Gastrocnemius medialis (tissue), 4 donors: Measurements from ENCODE around the gene C1D. TPM values are rescaled to one million over a fixed set of nuclear protein-coding genes. Genes with fewer than 3 reads are reported as not detected.

Experiments
- ATAC-seq, 2 donors: fragments of 150-250 bp; one replicate each; pipeline ENCODE4 v1.9.1; 2016
- DNase-seq, 2 donors: peaks; one replicate each; pipeline ENCODE4 v3.0.0-alpha.2; 2019
- H3K27ac ChIP-seq, 4 donors: fragments of 200-600 bp; sonication (generic); 1 replicate in 1 of 4; 2 replicates in 3 of 4; pipeline ENCODE4 v1.5.1; 2016 to 2018; ENCODE audit warnings: mild to moderate bottlenecking in 2 of 4, moderate library complexity in 1 of 4
- H3K27me3 ChIP-seq, 3 donors: fragments of 200-600 bp; sonication (generic) in 2 of 3; 1 replicate in 1 of 3; 2 replicates in 2 of 3; pipeline versions ENCODE4 v1.5.1 to v1.6.0; 2016 to 2019; ENCODE audit warnings: mild to moderate bottlenecking in 1 of 3, moderate library complexity in 1 of 3
- H3K36me3 ChIP-seq, 2 donors: fragments of 200-600 bp; sonication (generic) in 1 of 2; one replicate each; pipeline ENCODE4 v1.5.1; 2017 to 2018
- H3K4me1 ChIP-seq, 2 donors: fragments of 200-600 bp; sonication (generic) in 1 of 2; one replicate each; pipeline ENCODE4 v1.5.1; 2016 to 2017; ENCODE audit warnings: mild to moderate bottlenecking in 2 of 2
- H3K4me3 ChIP-seq, 4 donors: fragments of 200-600 bp; sonication (generic) in 3 of 4; 1 replicate in 1 of 4; 2 replicates in 3 of 4; pipeline ENCODE4 v1.5.1; 2016 to 2019; ENCODE audit warnings: mild to moderate bottlenecking in 2 of 4
- H3K9me3 ChIP-seq, 3 donors: fragments of 200-600 bp; sonication (generic) in 2 of 3; 1 replicate in 1 of 3; 2 replicates in 2 of 3; pipeline ENCODE4 v1.5.1; 2016 to 2019
- POLR2A ChIP-seq, 2 donors: fragments of 450-650 bp; IDR thresholded peaks; one replicate each; pipeline ENCODE4 v1.6.1; 2017; ENCODE audit warnings: antibody characterized with exemption in 2 of 2, mild to moderate bottlenecking in 2 of 2, moderate library complexity in 2 of 2
- in situ Hi-C, 4 donors: fragments of 200-750 bp; cut with MboI; loops; one replicate each; pipeline versions ENCODE4 v1.15.0 to v1.8.0; 2017; ENCODE audit warnings: low sequenced_read_pairs in 4 of 4
- intact Hi-C: fragments of 100-400 bp; cut with DNase I; formaldehyde crosslinking; loops from one replicate; pipeline ENCODE4 v1.15.1; 2023; ENCODE audit warnings: low total_unique reads
- total RNA-seq, 4 donors: library from RNA; depleted of rRNA; stranded (reverse); fragments of >200 nt; gene quantifications; one replicate each; pipeline versions ENCODE4 v1.1.0 to v1.2.3, GENCODE V29; 2016
- TF ChIP-seq, protein P1 (sequence below), 5 experiments: fragments of 450-650 bp in 3 of 5; fragments of 200-600 bp in 2 of 5; sonication (generic) in 2 of 5; IDR thresholded peaks in 4 of 5; conservative IDR thresholded peaks in 1 of 5; 1 replicate in 4 of 5; 2 replicates in 1 of 5; pipeline ENCODE4 v1.5.1; 2016 to 2019; ENCODE audit warnings: antibody characterized with exemption in 5 of 5, mild to moderate bottlenecking in 3 of 5, moderate library complexity in 3 of 5

Gene C1D
- total RNA-seq, 4 donors from 2014 or later, result 29.7 to 57.3 (median 41.4) TPM

DNA sequence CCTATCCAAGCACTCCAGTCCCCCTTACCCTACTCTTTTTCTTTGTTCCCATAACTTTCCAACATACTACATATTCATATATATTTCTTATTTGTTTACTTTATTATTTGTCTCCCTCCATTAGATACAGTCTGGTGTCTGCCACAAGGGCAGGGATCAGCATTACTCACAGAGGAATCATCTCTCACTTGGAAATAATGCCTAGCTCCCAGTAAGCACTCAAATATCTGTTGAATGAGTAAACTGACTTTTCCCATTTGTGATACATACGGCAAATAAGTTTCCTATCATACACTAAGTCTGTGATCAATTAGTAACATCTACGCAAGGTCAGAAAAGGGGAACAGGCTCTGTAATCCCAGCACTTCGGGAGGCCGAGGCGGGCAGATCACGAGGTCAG is 18.7 kb downstream of the C1D start:
- DNase-seq (no peak), ATAC-seq (no peak)
- H3K36me3 ChIP-seq, result peaks cover 0 to 11% of the 10 kb centered on the region in 2 donors
- TF ChIP-seq, protein P1, sequence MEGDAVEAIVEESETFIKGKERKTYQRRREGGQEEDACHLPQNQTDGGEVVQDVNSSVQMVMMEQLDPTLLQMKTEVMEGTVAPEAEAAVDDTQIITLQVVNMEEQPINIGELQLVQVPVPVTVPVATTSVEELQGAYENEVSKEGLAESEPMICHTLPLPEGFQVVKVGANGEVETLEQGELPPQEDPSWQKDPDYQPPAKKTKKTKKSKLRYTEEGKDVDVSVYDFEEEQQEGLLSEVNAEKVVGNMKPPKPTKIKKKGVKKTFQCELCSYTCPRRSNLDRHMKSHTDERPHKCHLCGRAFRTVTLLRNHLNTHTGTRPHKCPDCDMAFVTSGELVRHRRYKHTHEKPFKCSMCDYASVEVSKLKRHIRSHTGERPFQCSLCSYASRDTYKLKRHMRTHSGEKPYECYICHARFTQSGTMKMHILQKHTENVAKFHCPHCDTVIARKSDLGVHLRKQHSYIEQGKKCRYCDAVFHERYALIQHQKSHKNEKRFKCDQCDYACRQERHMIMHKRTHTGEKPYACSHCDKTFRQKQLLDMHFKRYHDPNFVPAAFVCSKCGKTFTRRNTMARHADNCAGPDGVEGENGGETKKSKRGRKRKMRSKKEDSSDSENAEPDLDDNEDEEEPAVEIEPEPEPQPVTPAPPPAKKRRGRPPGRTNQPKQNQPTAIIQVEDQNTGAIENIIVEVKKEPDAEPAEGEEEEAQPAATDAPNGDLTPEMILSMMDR (IDR thresholded peaks at IDR 0.05 in 4 of 5, conservative IDR thresholded peaks at IDR 0.05 in 1 of 5), result no peak
- TF ChIP-seq POLR2A (IDR thresholded peaks at IDR 0.05), result no peak
- intact Hi-C loops (no loop called here), in situ Hi-C loops (loop anchor here in 1 of 4 donors (25.0 kb wide), 1 partner anchor 1607 kb away; the partner anchor contains the start of gene MEIS1)
- H3K27me3 ChIP-seq, result no peaks in the 10 kb centered on the region
- H3K4me3 ChIP-seq, result no peak overlapping the region
- no peaks in the 10 kb centered on the region for H3K9me3 ChIP-seq
- no peak overlapping the region for H3K27ac ChIP-seq
- H3K4me1 ChIP-seq, result peaks cover 0 to under 1% of the 10 kb centered on the region in 2 donors

DNA sequence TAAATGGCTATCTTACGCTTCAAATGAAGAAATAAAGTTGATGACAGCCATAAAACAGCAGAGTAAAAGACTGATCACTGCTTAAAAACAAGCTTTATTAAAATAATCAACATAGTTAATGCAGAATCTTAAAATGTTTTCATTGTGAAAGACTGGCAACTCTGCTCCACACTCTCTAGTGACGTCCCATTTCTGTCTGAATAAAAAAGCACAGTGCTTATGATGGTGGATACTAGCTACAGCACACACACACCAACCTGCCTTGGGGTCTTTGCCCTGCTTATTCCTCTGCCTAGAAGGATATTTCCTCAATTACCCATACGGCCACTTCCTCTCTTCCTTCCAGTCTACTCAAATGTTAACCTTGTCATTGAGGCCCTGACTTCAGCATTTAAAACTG is 19.1 kb downstream of the C1D start:
- Histone ChIP-seq H3K36me3 (peaks cover 0 to 11% of the 10 kb centered on the region in 2 donors), H3K9me3 (no peaks in the 10 kb centered on the region), H3K4me1 (no peaks in the 10 kb centered on the region), H3K27ac (no peak overlapping the region), H3K27me3 (no peaks in the 10 kb centered on the region), H3K4me3 (no peak overlapping the region)
- in situ Hi-C loops (loop anchor here in 1 of 4 donors (25.0 kb wide), 1 partner anchor 1606 kb away; the partner anchor contains the start of gene MEIS1), intact Hi-C loops (no loop called here)
- TF ChIP-seq, protein P1 (IDR thresholded peaks at IDR 0.05 in 4 of 5, conservative IDR thresholded peaks at IDR 0.05 in 1 of 5), result no peak
- TF ChIP-seq POLR2A (IDR thresholded peaks at IDR 0.05), result no peak
- ATAC-seq (no peak), DNase-seq (no peak)

DNA sequence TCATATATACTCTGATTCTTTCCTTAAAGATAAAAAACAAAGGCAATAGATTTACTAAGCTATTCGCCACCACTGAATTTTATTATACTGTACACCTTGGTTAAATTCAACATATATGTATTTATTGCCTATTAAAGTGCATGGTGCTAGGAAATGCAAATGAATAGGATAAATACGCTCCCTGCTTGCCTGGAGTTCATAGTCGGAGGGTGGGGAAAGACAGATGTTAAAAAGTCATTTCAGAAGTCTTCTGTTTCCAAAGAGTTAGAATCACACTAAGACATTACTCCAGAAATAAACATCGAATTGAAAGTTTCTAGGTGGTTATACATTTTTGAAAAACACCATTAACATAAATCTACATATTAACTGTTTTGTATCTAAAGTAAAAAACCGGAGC is 19.8 kb downstream of the C1D start:
- ATAC-seq (no peak), DNase-seq (no peak)
- peaks cover 0 to 11% of the 10 kb centered on the region in 2 donors for H3K36me3 ChIP-seq
- no peaks in the 10 kb centered on the region for H3K4me1 ChIP-seq
- no peak for TF ChIP-seq POLR2A (IDR thresholded peaks at IDR 0.05)
- TF ChIP-seq, protein P1 (IDR thresholded peaks at IDR 0.05 in 4 of 5, conservative IDR thresholded peaks at IDR 0.05 in 1 of 5), result no peak
- no peaks in the 10 kb centered on the region for H3K27me3 ChIP-seq
- in situ Hi-C loops, result loop anchor here in 1 of 4 donors (25.0 kb wide), 1 partner anchor 1606 kb away; the partner anchor contains the start of gene MEIS1
- no peak overlapping the region for H3K4me3 ChIP-seq
- no peak overlapping the region for H3K27ac ChIP-seq
- intact Hi-C loops, result no loop called here
- no peaks in the 10 kb centered on the region for H3K9me3 ChIP-seq

DNA sequence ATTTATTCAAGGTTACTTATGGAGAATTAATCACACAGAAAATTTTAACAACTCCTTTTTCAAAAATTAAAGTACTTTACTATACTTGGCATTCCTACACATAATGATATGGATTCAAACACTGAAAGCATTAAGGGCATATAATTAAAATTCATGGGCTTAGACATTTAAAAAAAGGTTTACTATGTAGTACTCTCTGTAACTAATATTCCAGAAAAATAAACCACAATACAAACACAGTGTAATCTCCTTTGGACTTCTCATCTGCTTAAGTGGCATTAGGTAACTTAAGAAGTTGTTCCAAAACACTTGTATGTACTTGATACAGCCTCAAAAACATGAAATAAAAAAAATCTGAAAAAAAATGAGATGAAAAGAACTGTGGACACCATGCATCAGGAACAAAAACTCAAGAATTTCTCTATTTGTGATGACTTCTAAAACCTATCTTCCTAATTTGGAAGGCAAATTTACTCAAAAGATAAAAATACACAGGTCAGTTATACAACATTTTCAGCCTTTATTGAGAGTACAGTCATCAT is 21.0 kb downstream of the C1D start:
- Histone ChIP-seq H3K9me3 (no peaks in the 10 kb centered on the region), H3K4me3 (no peak overlapping the region), H3K4me1 (no peaks in the 10 kb centered on the region), H3K27me3 (no peaks in the 10 kb centered on the region), H3K36me3 (peaks cover 0 to 11% of the 10 kb centered on the region in 2 donors), H3K27ac (no peak overlapping the region)
- no peak for ATAC-seq
- DNase-seq, result no peak
- TF ChIP-seq, protein P1 (IDR thresholded peaks at IDR 0.05 in 4 of 5, conservative IDR thresholded peaks at IDR 0.05 in 1 of 5), result no peak
- no peak for TF ChIP-seq POLR2A (IDR thresholded peaks at IDR 0.05)
- intact Hi-C loops (no loop called here), in situ Hi-C loops (loop anchor here in 1 of 4 donors (25.0 kb wide), 1 partner anchor 1604 kb away; the partner anchor contains the start of gene MEIS1)
